ENCODE results near the gene ARHGAP29. TPM values are rescaled to one million over a fixed set of nuclear protein-coding genes. Genes with fewer than 3 reads are reported as not detected.
"Not testable (repeated sequence)": the region's sequence is repeated elsewhere in the genome, so short reads cannot be mapped to it uniquely, and the experiment has no call there.

The ARHGAP29 gene
- total RNA-seq, 4 donors from 2014 or later = 4.9 to 29.7 (median 8.7) TPM

DNA sequence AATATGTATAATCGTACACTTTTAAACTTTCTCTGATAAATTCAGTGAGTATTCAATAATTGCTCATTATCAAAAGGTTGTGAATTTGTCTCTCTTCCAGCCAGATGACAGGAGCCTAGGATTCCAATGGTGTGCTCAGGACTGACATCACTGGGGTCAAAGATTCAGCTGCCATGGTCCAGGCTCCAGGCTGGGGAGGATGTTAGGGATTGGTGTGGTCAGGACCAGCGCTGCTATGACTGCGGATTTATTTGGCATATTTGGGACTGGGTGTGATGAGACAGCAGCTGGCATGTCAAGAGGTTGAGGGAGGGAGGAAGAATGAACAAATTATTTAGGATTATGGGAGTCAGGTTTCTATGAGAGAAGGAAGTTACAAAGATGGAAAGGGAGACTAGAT, 68.3 kb downstream of the ARHGAP29 start:
- H3K9me3 ChIP-seq = no peaks in the 10 kb centered on the region
- H3K4me3 ChIP-seq = no peak overlapping the region
- no peaks in the 10 kb centered on the region for H3K27me3 ChIP-seq
- no peak for TF ChIP-seq POLR2A (IDR thresholded peaks at IDR 0.05)
- TF ChIP-seq, protein P1, sequence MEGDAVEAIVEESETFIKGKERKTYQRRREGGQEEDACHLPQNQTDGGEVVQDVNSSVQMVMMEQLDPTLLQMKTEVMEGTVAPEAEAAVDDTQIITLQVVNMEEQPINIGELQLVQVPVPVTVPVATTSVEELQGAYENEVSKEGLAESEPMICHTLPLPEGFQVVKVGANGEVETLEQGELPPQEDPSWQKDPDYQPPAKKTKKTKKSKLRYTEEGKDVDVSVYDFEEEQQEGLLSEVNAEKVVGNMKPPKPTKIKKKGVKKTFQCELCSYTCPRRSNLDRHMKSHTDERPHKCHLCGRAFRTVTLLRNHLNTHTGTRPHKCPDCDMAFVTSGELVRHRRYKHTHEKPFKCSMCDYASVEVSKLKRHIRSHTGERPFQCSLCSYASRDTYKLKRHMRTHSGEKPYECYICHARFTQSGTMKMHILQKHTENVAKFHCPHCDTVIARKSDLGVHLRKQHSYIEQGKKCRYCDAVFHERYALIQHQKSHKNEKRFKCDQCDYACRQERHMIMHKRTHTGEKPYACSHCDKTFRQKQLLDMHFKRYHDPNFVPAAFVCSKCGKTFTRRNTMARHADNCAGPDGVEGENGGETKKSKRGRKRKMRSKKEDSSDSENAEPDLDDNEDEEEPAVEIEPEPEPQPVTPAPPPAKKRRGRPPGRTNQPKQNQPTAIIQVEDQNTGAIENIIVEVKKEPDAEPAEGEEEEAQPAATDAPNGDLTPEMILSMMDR (IDR thresholded peaks at IDR 0.05) = no peak
- H3K4me1 ChIP-seq = no peaks in the 10 kb centered on the region
- DNase-seq = no peak
- no peaks in the 10 kb centered on the region for H3K36me3 ChIP-seq
- H3K27ac ChIP-seq = no peak overlapping the region

DNA sequence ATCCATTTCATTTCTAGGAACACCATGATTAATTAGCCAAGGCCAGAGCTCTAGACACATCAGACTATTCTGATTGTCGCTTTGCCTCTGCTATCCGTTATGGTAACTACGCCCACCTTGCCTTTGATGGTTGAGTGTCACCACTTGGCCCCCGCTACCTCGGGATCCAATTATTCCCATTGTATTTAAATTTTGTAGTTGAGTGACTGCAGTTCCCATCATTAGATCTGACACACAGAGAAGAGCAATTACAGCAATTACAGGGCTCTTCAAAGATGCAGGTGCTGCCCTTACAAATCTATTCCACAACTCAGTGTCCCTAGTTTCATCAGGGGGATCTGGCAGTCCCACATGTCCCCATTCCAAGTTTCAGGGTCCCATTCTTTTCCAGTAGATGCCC, 71.5 kb downstream of the ARHGAP29 start:
- no peaks in the 10 kb centered on the region for H3K36me3 ChIP-seq
- no peaks in the 10 kb centered on the region for H3K9me3 ChIP-seq
- TF ChIP-seq, protein P1 (IDR thresholded peaks at IDR 0.05) = no peak
- no peak for TF ChIP-seq POLR2A (IDR thresholded peaks at IDR 0.05)
- no peak overlapping the region for H3K27ac ChIP-seq
- no peak overlapping the region for H3K4me3 ChIP-seq
- H3K4me1 ChIP-seq = no peaks in the 10 kb centered on the region
- no peak for DNase-seq
- H3K27me3 ChIP-seq = no peaks in the 10 kb centered on the region

DNA sequence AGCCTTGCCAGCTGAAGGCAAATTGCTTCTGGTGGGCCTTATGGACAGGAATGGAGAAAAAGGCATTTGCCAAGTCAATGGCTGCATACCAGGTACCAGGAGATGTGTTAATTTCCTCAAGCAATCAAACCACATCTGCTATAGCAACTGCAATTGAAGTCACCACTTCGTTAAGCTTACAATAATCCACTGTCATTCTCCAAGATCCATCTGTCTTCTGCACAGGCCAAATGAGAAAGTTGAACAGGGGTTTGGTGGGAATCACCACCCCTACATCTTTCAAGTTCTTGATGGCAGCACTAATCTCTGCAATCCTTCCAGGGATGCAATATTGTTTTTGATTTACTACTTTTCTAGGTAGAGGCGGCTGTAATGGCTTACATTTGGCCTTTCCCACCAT, 72.5 kb downstream of the ARHGAP29 start:
- DNase-seq, H3K27me3 ChIP-seq, H3K9me3 ChIP-seq, H3K36me3 ChIP-seq, H3K4me3 ChIP-seq, H3K27ac ChIP-seq, H3K4me1 ChIP-seq: not testable (repeated sequence)

DNA sequence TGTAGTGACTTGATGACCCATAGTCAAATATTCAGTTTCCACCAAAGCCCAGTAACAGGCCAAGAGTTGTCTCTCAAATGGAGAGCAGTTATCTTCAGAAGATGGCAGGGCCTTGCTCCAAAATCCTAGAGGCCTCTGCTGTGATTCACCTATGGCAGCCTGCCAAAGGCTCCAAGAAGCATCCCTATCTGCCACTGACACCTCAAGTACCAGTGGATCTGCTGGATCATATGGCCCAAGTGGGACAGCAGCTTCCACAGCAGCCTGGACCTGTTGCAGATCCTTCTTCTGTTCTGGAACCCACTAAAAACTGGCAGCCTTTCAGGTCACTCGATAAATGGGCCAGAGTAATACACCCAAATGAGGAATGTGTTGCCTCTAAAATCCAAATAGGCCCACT, 73.3 kb downstream of the ARHGAP29 start:
- not testable (repeated sequence) for H3K4me3 ChIP-seq, DNase-seq, H3K4me1 ChIP-seq, H3K27me3 ChIP-seq, H3K9me3 ChIP-seq, H3K27ac ChIP-seq, H3K36me3 ChIP-seq

DNA sequence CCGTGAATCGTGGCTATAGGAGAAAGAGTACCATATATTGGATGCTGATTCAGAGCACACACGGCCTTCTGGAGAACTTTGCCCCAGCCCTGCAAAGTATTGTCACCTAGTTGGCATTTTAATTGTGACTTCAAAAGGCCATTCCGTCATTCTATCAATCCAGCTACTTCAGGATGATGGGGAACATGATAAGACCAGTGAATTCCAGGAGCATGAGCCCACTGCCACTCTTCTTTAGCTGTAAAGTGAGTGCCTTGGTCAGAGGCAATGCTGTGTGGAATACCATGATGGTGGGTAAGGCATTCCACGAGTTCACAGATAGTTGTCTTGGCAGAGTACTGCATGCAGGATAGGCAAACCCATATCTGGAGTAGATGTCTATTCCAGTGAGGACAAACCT, 74.1 kb downstream of the ARHGAP29 start:
- H3K36me3 ChIP-seq = not testable (repeated sequence)

DNA sequence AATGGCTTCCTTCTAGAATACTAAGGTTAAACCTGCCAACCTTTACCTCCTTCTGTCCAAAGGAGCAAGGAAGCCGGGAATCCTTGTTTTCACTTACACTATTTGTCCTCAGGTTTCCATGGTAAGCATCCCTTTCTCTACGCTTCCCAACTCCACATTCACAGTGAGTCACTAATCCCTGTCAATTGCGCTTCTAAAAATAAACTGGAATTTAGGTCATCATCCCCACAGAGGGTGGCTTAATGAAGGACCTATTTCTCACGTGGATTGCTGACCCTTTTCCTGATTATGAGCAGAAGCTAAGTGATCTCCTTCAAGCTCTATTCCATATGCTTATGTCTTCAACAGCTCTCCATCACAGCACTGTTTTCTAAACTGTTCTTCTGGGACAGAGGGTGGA, 76.6 kb downstream of the ARHGAP29 start:
- DNase-seq = no peak

More for the DNA sequence above, 74.1 kb downstream of the ARHGAP29 start:
- DNase-seq, H3K4me3 ChIP-seq, H3K27ac ChIP-seq, H3K27me3 ChIP-seq, H3K4me1 ChIP-seq, H3K9me3 ChIP-seq: not testable (repeated sequence)

DNA sequence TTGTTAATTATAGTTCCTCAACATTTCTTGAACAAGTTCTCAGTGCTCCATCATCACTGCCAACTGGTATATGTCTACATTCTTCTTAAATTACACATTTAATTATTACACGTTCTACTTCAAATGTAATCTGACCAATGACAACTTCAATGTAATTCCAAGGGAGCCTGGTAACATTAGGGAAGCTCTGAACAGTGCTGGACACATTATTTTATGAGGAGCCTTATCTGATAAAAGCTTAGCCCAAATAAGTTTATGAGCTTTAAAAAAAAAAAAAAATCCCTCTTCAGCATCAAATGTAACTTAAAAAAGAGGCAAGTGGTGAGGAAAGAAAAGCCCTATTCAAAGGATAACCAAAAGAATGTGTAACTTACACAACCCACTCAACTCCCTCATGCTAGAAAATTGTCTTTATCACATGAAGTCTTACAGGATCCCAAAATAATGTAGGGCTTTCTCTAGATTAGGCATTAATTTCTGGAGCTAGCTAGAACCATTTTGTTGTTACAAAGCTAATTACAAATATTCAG, 81.2 kb downstream of the ARHGAP29 start:
- H3K4me3 ChIP-seq = no peak overlapping the region
- TF ChIP-seq, protein P1 (IDR thresholded peaks at IDR 0.05) = no peak
- no peak for TF ChIP-seq POLR2A (IDR thresholded peaks at IDR 0.05)
- H3K27me3 ChIP-seq = no peaks in the 10 kb centered on the region
- no peak for DNase-seq
- no peaks in the 10 kb centered on the region for H3K36me3 ChIP-seq
- H3K9me3 ChIP-seq = no peaks in the 10 kb centered on the region
- no peaks in the 10 kb centered on the region for H3K4me1 ChIP-seq
- H3K27ac ChIP-seq = no peak overlapping the region

More for the DNA sequence above, 76.6 kb downstream of the ARHGAP29 start:
- H3K9me3 ChIP-seq = no peaks in the 10 kb centered on the region
- H3K27ac ChIP-seq = no peak overlapping the region
- no peaks in the 10 kb centered on the region for H3K27me3 ChIP-seq
- H3K4me1 ChIP-seq = no peaks in the 10 kb centered on the region
- no peaks in the 10 kb centered on the region for H3K36me3 ChIP-seq
- TF ChIP-seq POLR2A (IDR thresholded peaks at IDR 0.05) = no peak
- TF ChIP-seq, protein P1 (IDR thresholded peaks at IDR 0.05) = no peak
- H3K4me3 ChIP-seq = no peak overlapping the region

Data from Peyer's patch (tissue), 4 donors.